Esophagus muscularis mucosa (tissue), 4 donors: Measurements from ENCODE around the gene PURB. TPM values are rescaled to one million over a fixed set of nuclear protein-coding genes. Genes with fewer than 3 reads are reported as not detected.

ENCODE experiments used
- DNase-seq: peaks from one replicate; pipeline ENCODE4 v3.0.0-alpha.2; 2017; ENCODE audit errors: extremely low spot score
- H3K27ac ChIP-seq, 4 donors: fragments of 200-600 bp; sonication (generic); replicated peaks in 1 of 4; 1 replicate in 3 of 4; 2 replicates in 1 of 4; pipeline ENCODE4 v1.5.1; 2016 to 2019; ENCODE audit warnings: mild to moderate bottlenecking in 1 of 4
- H3K27me3 ChIP-seq, 4 donors: fragments of 200-600 bp; sonication (generic); one replicate each; pipeline versions ENCODE4 v1.5.1 to v1.6.0; 2016 to 2019
- H3K36me3 ChIP-seq, 4 donors: fragments of 200-600 bp; sonication (generic); one replicate each; pipeline ENCODE4 v1.5.1; 2016 to 2019
- H3K4me1 ChIP-seq, 4 donors: fragments of 200-600 bp; sonication (generic); one replicate each; pipeline ENCODE4 v1.5.1; 2016 to 2019
- H3K4me3 ChIP-seq, 4 donors: fragments of 200-600 bp; sonication (generic); 1 replicate in 2 of 4; 2 replicates in 2 of 4; pipeline ENCODE4 v1.5.1; 2016 to 2019; ENCODE audit warnings: mild to moderate bottlenecking in 4 of 4, moderate library complexity in 1 of 4
- H3K9me3 ChIP-seq, 4 donors: fragments of 200-600 bp; sonication (generic); 1 replicate in 3 of 4; 2 replicates in 1 of 4; pipeline ENCODE4 v1.5.1; 2016 to 2019
- CTCF ChIP-seq, 3 experiments: fragments of 200-600 bp in 2 of 3; fragments of 450-650 bp in 1 of 3; sonication (generic) in 2 of 3; IDR thresholded peaks; one replicate each; pipeline ENCODE4 v1.5.1; 2017 to 2019; ENCODE audit warnings: antibody characterized with exemption in 3 of 3, mild to moderate bottlenecking in 2 of 3, moderate library complexity in 1 of 3
- EP300 ChIP-seq: sonication (generic); formaldehyde crosslinking; IDR thresholded peaks from one replicate; pipeline ENCODE4 v1.6.1; 2017; ENCODE audit warnings: antibody characterized with exemption
- POLR2A ChIP-seq: fragments of 450-650 bp; IDR thresholded peaks from one replicate; pipeline ENCODE4 v1.6.1; 2017; ENCODE audit warnings: antibody characterized with exemption, moderate library complexity, mild to moderate bottlenecking, low read depth
- POLR2AphosphoS5 ChIP-seq, 2 donors: sonication (generic); formaldehyde crosslinking; IDR thresholded peaks; one replicate each; pipeline ENCODE4 v1.6.1; 2017; ENCODE audit warnings: antibody characterized with exemption in 2 of 2
- WGBS: methylation state at CpG from one replicate; pipeline ENCODE4 v1.1.5; 2018; 5-methylcytosine and 5-hydroxymethylcytosine counted together
- intact Hi-C: fragments of 100-400 bp; cut with DNase I; formaldehyde crosslinking; loops from one replicate; pipeline ENCODE4 v1.15.1; 2023
- total RNA-seq, 4 donors: library from RNA; depleted of rRNA; stranded (reverse); fragments of >200 nt; gene quantifications; one replicate each; pipeline versions ENCODE4 v1.1.0 to v1.2.1, GENCODE V29; 2016

The PURB gene
- total RNA-seq, 4 donors from 2014 or later = 40.9 to 50.2 (median 46.3) TPM

GRCh38 chr7:44906965-44907364, 21.6 kb upstream of the PURB start:
- Histone ChIP-seq H3K4me3 (no peak overlapping the region), H3K4me1 (no peaks in the 10 kb centered on the region), H3K36me3 (no peaks in the 10 kb centered on the region), H3K27ac (no peak overlapping the region), H3K9me3 (no peaks in the 10 kb centered on the region), H3K27me3 (no peaks in the 10 kb centered on the region)
- 83% methylated on average over 8 of the region's 8 CpGs for WGBS
- intact Hi-C loops = no loop called here
- DNase-seq = no peak
- TF ChIP-seq EP300 (no peak), POLR2AphosphoS5 (IDR thresholded peaks at IDR 0.05) (no peak), POLR2A (no peak), CTCF (IDR thresholded peaks at IDR 0.05) (no peak)

DNA sequence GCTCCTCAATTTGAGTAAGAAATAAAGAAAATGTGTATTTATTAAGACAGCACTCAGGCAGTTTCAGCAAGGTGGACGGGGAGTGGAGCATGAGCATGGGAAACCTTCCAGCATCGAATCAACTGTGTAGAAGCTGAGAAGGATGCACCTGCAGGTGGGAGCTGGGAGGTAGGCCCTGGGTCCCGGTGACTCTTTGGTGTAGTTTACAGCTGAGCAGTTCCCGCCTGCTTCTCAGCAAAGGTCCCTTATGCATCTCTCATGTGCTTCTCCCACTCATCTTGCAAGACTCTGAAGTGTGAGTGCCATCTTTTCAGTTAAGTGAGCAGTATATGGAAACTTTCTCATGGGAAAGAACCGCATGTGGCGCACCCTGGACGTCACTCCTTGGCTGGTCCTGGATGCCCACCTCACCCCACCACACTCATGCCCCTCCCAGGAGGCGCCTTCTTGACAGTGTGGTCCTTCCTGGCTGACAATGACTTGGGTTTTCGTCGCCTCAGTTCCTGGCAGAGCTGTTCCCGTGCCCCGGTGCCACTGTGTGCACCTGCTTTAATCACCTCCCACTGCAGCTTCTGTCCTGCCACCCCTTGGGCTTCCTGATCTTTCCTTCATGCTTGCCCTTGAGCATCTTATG, 19.8 kb upstream of the PURB start:
- TF ChIP-seq POLR2AphosphoS5 (IDR thresholded peaks at IDR 0.05) = no peak
- no peak for TF ChIP-seq POLR2A
- no peak for TF ChIP-seq CTCF (IDR thresholded peaks at IDR 0.05)
- TF ChIP-seq EP300 = no peak
- Histone ChIP-seq H3K4me3 (no peak overlapping the region), H3K4me1 (no peaks in the 10 kb centered on the region), H3K9me3 (no peaks in the 10 kb centered on the region), H3K27me3 (no peaks in the 10 kb centered on the region), H3K27ac (no peak overlapping the region), H3K36me3 (no peaks in the 10 kb centered on the region)
- whole genome bisulfite sequencing = 93% methylated on average over 12 of the region's 12 CpGs
- intact Hi-C loops = no loop called here
- DNase-seq = no peak

- no peak for TF ChIP-seq CTCF (IDR thresholded peaks at IDR 0.05)
- 80% methylated on average over 9 of the region's 9 CpGs for WGBS
- no peaks in the 10 kb centered on the region for H3K27me3 ChIP-seq
These were observed 14.1 kb upstream of the PURB start for GRCh38 chr7:44899443-44899842.

DNA sequence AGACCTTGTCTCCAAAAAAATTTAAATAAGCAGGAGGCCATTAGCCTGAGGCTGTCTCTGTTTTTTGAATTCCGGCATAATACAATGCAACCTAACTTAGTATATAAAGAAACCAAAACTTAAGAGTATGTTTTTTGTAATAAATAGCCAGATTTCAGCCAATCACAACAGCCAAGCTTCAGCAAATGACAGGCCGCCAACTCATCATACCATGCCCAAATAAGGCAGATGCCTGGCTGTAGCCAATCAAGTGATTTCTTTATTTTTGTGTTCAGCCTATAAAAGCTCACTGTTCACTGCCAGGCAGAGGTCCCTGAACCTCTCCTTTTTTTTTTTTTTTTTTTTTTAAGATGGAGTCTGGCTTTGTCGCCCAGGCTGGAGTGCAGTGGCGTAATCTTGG, 12.7 kb upstream of the PURB start:
- Histone ChIP-seq H3K4me1 (no peaks in the 10 kb centered on the region), H3K27ac (no peak overlapping the region), H3K27me3 (no peaks in the 10 kb centered on the region), H3K9me3 (no peaks in the 10 kb centered on the region), H3K36me3 (no peaks in the 10 kb centered on the region), H3K4me3 (no peak overlapping the region)
- 90% methylated on average over 4 of the region's 4 CpGs for WGBS
- no peak for DNase-seq
- intact Hi-C loops = no loop called here
- no peak for TF ChIP-seq POLR2A

More at GRCh38 chr7:44899443-44899842, 14.1 kb upstream of the PURB start:
- DNase-seq = no peak
- intact Hi-C loops = no loop called here
- H3K27ac ChIP-seq = no peak overlapping the region
- no peak overlapping the region for H3K4me3 ChIP-seq
- H3K4me1 ChIP-seq = no peaks in the 10 kb centered on the region
- no peaks in the 10 kb centered on the region for H3K36me3 ChIP-seq
- H3K9me3 ChIP-seq = no peaks in the 10 kb centered on the region

- intact Hi-C loops = no loop called here
- WGBS = 89% methylated on average over 1 of the region's 1 CpG
These were observed 12.0 kb upstream of the PURB start for GRCh38 chr7:44897309-44897708.

More at GRCh38 chr7:44897309-44897708, 12.0 kb upstream of the PURB start:
- Histone ChIP-seq H3K4me3 (no peak overlapping the region), H3K36me3 (no peaks in the 10 kb centered on the region), H3K4me1 (no peaks in the 10 kb centered on the region), H3K27me3 (no peaks in the 10 kb centered on the region), H3K27ac (no peak overlapping the region), H3K9me3 (no peaks in the 10 kb centered on the region)
- TF ChIP-seq POLR2A (no peak), EP300 (no peak), POLR2AphosphoS5 (IDR thresholded peaks at IDR 0.05) (no peak)
- DNase-seq = no peak
